Prostate gland (tissue), 2 donors: ENCODE results near the gene FOXI1. TPM values are rescaled to one million over a fixed set of nuclear protein-coding genes. Genes with fewer than 3 reads are reported as not detected.
"Not testable (repeated sequence)": the region's sequence is repeated elsewhere in the genome, so short reads cannot be mapped to it uniquely, and the experiment has no call there.

Experiments
- DNase-seq: peaks from one replicate; pipeline ENCODE4 v3.0.0-alpha.2; 2019; ENCODE audit warnings: low spot score
- H3K27ac ChIP-seq, 2 donors: fragments of 200-600 bp; sonication (generic); 2 replicates each; pipeline ENCODE4 v1.5.1; 2017 to 2019
- H3K27me3 ChIP-seq: fragments of 200-600 bp; sonication (generic); replicated peaks from 2 replicates; pipeline ENCODE4 v1.5.1; 2019; ENCODE audit not compliant: insufficient read depth
- H3K36me3 ChIP-seq, 2 donors: fragments of 200-600 bp; sonication (generic); 1 replicate in 1 of 2; 2 replicates in 1 of 2; pipeline versions ENCODE4 v1.5.1 to v1.8.1; 2017 to 2019
- H3K4me1 ChIP-seq: fragments of 200-600 bp; sonication (generic); replicated peaks from 2 replicates; pipeline ENCODE4 v1.5.1; 2019
- H3K4me3 ChIP-seq, 2 donors: fragments of 200-600 bp; sonication (generic); 2 replicates each; pipeline ENCODE4 v1.5.1; 2017 to 2019
- H3K9me3 ChIP-seq: fragments of 200-600 bp; sonication (generic); 2 replicates; pipeline ENCODE4 v1.5.1; 2017
- CTCF ChIP-seq, 4 experiments: fragments of 200-600 bp in 2 of 4; fragments of 450-650 bp in 2 of 4; sonication (generic) in 2 of 4; IDR thresholded peaks; 1 replicate in 3 of 4; 2 replicates in 1 of 4; pipeline ENCODE4 v1.5.1; 2016 to 2019; ENCODE audit warnings: antibody characterized with exemption in 4 of 4, mild to moderate bottlenecking in 2 of 4, moderate library complexity in 2 of 4
- POLR2A ChIP-seq: fragments of 450-650 bp; IDR thresholded peaks from one replicate; pipeline ENCODE4 v1.6.1; 2016; ENCODE audit warnings: antibody characterized with exemption, mild to moderate bottlenecking
- POLR2AphosphoS5 ChIP-seq: sonication (generic); formaldehyde crosslinking; IDR thresholded peaks from one replicate; pipeline ENCODE4 v1.6.1; 2017; ENCODE audit warnings: antibody characterized with exemption
- WGBS: methylation state at CpG from one replicate; pipeline ENCODE4 v1.1.5; 2018; 5-methylcytosine and 5-hydroxymethylcytosine counted together
- intact Hi-C: fragments of 100-400 bp; cut with DNase I; formaldehyde crosslinking; loops from one replicate; pipeline ENCODE4 v1.14.2; 2022
- total RNA-seq, 2 donors: library from RNA; depleted of rRNA; stranded (reverse); fragments of >200 nt; gene quantifications; one replicate each; pipeline ENCODE4 v1.1.0, GENCODE V29; 2016

Gene FOXI1
- total RNA-seq, 2 donors from 2014 or later, result 1.2 TPM; not detected in 1

- intact Hi-C loops, result no loop called here
- Histone ChIP-seq H3K4me3 (no peak overlapping the region), H3K27me3 (no peaks in the 10 kb centered on the region), H3K27ac (no peak overlapping the region), H3K4me1 (no peaks in the 10 kb centered on the region), H3K36me3 (no peaks in the 10 kb centered on the region), H3K9me3 (no peaks in the 10 kb centered on the region)
- 78% methylated on average over 7 of the region's 7 CpGs for WGBS
- DNase-seq, result no peak
- TF ChIP-seq CTCF (IDR thresholded peaks at IDR 0.05) (no peak), POLR2AphosphoS5 (no peak), POLR2A (no peak)
These were observed 23.0 kb upstream of the FOXI1 start for GRCh38 chr5:170082701-170083100.

- no peaks in the 10 kb centered on the region for H3K4me1 ChIP-seq
- WGBS, result 84% methylated on average over 3 of the region's 3 CpGs
- no peak for DNase-seq
- no peak overlapping the region for H3K27ac ChIP-seq
- no peak for TF ChIP-seq POLR2A
- TF ChIP-seq POLR2AphosphoS5, result no peak
- TF ChIP-seq CTCF (IDR thresholded peaks at IDR 0.05), result no peak
- no peak overlapping the region for H3K4me3 ChIP-seq
- no peaks in the 10 kb centered on the region for H3K9me3 ChIP-seq
- intact Hi-C loops, result no loop called here
- H3K27me3 ChIP-seq, result no peaks in the 10 kb centered on the region
- no peaks in the 10 kb centered on the region for H3K36me3 ChIP-seq
These were observed 18.4 kb upstream of the FOXI1 start for GRCh38 chr5:170087168-170087817.

GRCh38 chr5:170092455-170093101 lies 13.1 kb upstream of the FOXI1 start:
- TF ChIP-seq CTCF (IDR thresholded peaks at IDR 0.05) (no peak), POLR2AphosphoS5 (no peak), POLR2A (no peak)
- intact Hi-C loops, result loop anchor here (10.0 kb wide), 1 partner anchor 542 kb away; no protein-coding TSS in a partner anchor
- WGBS, result 50% methylated on average over 5 of the region's 5 CpGs

GRCh38 chr5:170094329-170094728 lies 11.4 kb upstream of the FOXI1 start:
- not testable (repeated sequence) for H3K27me3 ChIP-seq, DNase-seq, H3K27ac ChIP-seq, H3K9me3 ChIP-seq, H3K4me1 ChIP-seq, H3K4me3 ChIP-seq, H3K36me3 ChIP-seq
- 93% methylated on average over 10 of the region's 10 CpGs for WGBS
- intact Hi-C loops, result loop anchor here (10.0 kb wide), 1 partner anchor 540 kb away; no protein-coding TSS in a partner anchor

More at GRCh38 chr5:170092455-170093101, 13.1 kb upstream of the FOXI1 start:
- Histone ChIP-seq H3K4me3 (no peak overlapping the region), H3K9me3 (no peaks in the 10 kb centered on the region), H3K4me1 (no peaks in the 10 kb centered on the region), H3K27ac (no peak overlapping the region), H3K27me3 (no peaks in the 10 kb centered on the region), H3K36me3 (no peaks in the 10 kb centered on the region)
- no peak for DNase-seq

GRCh38 chr5:170095646-170096045 lies 10.1 kb upstream of the FOXI1 start:
- intact Hi-C loops, result loop anchor here (10.0 kb wide), 1 partner anchor 539 kb away; no protein-coding TSS in a partner anchor
- TF ChIP-seq POLR2A (no peak), CTCF (IDR thresholded peaks at IDR 0.05) (no peak), POLR2AphosphoS5 (no peak)

More at GRCh38 chr5:170095646-170096045, 10.1 kb upstream of the FOXI1 start:
- Histone ChIP-seq H3K4me3 (no peak overlapping the region), H3K4me1 (no peaks in the 10 kb centered on the region), H3K9me3 (no peaks in the 10 kb centered on the region), H3K27ac (no peak overlapping the region), H3K36me3 (no peaks in the 10 kb centered on the region), H3K27me3 (no peaks in the 10 kb centered on the region)
- WGBS, result 30% methylated on average over 1 of the region's 1 CpG
- no peak for DNase-seq
